ENCODE measurements around the gene NOM1. TPM values are rescaled to one million over a fixed set of nuclear protein-coding genes. Genes with fewer than 3 reads are reported as not detected.

The NOM1 gene
- polyA plus RNA-seq, 2 of the 4 experiments (the other 2 are of a cell fraction): 15.5 to 17.7 TPM

DNA sequence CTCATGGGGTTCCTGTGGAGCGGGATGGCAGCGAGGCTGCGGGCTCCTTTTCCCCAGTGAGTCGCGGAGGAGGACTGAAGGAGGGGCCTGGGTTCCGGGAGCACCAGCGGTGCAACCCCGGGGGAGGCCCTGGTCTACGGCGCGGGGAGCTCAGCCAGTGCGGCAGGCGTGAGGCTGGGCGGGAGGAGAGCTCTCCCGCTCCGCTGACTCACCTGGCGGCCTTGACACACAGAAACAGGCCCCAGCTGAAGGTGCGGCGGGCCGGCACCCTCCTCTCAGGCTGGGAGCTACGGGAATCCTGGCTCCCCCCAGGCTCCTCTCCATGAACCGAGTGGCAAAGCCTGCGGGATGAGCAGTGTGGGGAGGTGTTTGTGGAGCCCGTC is 6.8 kb upstream of the NOM1 start (continued):
- TF ChIP-seq, protein P1, sequence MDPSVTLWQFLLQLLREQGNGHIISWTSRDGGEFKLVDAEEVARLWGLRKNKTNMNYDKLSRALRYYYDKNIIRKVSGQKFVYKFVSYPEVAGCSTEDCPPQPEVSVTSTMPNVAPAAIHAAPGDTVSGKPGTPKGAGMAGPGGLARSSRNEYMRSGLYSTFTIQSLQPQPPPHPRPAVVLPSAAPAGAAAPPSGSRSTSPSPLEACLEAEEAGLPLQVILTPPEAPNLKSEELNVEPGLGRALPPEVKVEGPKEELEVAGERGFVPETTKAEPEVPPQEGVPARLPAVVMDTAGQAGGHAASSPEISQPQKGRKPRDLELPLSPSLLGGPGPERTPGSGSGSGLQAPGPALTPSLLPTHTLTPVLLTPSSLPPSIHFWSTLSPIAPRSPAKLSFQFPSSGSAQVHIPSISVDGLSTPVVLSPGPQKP (IDR thresholded peaks at IDR 0.05; ENCODE audit: low read depth, low read length): no peak
- TF ChIP-seq PHF8 (IDR thresholded peaks at IDR 0.05; ENCODE audit: borderline replicate concordance, low read depth) (no peak), MAFK (IDR thresholded peaks at IDR 0.05; ENCODE audit: partially characterized antibody) (no peak), EHF (CRISPR knock-in tag; IDR thresholded peaks at IDR 0.05) (no peak)
- TF ChIP-seq, protein P2, sequence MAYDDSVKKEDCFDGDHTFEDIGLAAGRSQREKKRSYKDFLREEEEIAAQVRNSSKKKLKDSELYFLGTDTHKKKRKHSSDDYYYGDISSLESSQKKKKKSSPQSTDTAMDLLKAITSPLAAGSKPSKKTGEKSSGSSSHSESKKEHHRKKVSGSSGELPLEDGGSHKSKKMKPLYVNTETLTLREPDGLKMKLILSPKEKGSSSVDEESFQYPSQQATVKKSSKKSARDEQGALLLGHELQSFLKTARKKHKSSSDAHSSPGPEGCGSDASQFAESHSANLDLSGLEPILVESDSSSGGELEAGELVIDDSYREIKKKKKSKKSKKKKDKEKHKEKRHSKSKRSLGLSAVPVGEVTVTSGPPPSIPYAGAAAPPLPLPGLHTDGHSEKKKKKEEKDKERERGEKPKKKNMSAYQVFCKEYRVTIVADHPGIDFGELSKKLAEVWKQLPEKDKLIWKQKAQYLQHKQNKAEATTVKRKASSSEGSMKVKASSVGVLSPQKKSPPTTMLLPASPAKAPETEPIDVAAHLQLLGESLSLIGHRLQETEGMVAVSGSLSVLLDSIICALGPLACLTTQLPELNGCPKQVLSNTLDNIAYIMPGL (CRISPR knock-in tag; IDR thresholded peaks at IDR 0.05; ENCODE audit: borderline replicate concordance): no peak

DNA sequence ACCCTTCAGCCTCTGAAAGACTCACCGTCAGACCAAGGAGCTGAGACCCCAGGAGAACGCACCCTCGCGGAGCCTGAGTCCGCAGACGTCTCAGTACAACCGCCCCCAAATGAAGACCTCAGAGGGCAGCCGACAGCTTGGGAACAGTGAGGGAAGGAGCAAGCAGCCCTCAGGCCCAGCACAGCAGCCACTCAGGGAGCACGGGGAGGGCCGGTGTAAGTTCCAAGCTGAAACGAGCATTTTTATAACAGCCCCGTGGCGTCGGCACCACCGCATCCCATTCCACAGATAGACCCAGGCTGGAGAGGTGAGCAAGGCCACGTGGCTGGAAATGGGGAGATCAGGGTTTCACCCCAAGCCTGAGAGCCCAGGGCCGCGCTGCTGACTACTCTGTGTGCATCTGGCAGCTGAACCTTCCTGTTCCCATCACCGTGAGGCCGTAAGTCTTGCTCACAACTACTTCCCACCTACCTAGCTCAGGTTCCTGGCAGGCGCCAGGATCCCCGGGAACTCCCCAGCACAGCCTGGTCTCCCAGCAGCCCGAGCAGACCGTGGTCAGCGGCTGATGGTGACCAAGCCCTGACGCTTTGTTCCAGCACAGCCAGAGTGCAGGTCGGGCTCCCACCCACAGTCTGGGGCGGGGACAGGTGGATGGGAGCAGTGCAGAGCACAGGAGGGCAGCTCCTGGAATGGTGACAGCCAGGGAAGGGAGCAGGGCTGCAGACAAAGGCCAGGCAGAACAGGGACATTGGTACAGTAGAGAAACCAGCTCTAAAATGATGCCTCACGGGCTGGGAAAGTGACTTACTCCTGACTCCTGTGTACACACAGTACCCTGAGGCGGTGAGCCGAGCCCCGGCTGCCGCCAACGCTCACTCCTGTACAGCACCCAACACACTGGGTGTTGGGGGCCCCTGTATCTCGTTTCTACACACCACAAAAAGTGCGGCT is 6.1 kb upstream of the NOM1 start:
- no peak for DNase-seq (ENCODE audit: low read depth in 1 of 2, low spot score in 1 of 2)
- ChIA-PET CTCF (interaction anchor here (0.6 to 1.6 kb wide), 4 partner anchors 9 to 453 kb away, joined by 3 to 7 read pairs (median 4); no protein-coding TSS in a partner anchor), POLR2A (no interaction called here)
- Histone ChIP-seq H3K4me2 (no peak overlapping the region), H3K4me1 (no peaks in the 10 kb centered on the region), H3K4me3 (no peak overlapping the region), H3K9me3 (peaks cover 9% of the 10 kb centered on the region; the same call in 1 of the 3 replicates), H3K27ac (no peak overlapping the region)
- no peak for TF ChIP-seq PHF8 (IDR thresholded peaks at IDR 0.05; ENCODE audit: borderline replicate concordance, low read depth)
- no peak for TF ChIP-seq TP53 (CRISPR knock-in tag; IDR thresholded peaks at IDR 0.05)
- TF ChIP-seq GATA3 (IDR thresholded peaks at IDR 0.05; ENCODE audit: borderline replicate concordance): no peak
- no peak for TF ChIP-seq SMC3 (IDR thresholded peaks at IDR 0.05)
- TF ChIP-seq EHMT2 (IDR thresholded peaks at IDR 0.05; ENCODE audit: low read depth): no peak
- no peak for TF ChIP-seq KDM5A (IDR thresholded peaks at IDR 0.05)
- TF ChIP-seq, protein P3, sequence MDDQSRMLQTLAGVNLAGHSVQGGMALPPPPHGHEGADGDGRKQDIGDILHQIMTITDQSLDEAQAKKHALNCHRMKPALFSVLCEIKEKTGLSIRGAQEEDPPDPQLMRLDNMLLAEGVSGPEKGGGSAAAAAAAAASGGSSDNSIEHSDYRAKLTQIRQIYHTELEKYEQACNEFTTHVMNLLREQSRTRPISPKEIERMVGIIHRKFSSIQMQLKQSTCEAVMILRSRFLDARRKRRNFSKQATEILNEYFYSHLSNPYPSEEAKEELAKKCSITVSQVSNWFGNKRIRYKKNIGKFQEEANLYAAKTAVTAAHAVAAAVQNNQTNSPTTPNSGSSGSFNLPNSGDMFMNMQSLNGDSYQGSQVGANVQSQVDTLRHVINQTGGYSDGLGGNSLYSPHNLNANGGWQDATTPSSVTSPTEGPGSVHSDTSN (IDR thresholded peaks at IDR 0.05): no peak
- no peak for TF ChIP-seq POLR2AphosphoS2 (conservative IDR thresholded peaks at IDR 0.05; ENCODE audit: low read length)
- TF ChIP-seq TFCP2L1 (CRISPR knock-in tag; IDR thresholded peaks at IDR 0.05): no peak
- TF ChIP-seq RCOR1 (IDR thresholded peaks at IDR 0.05; ENCODE audit: low read depth, low read length): no peak
- no peak for TF ChIP-seq CBX2 (IDR thresholded peaks at IDR 0.05; ENCODE audit: borderline replicate concordance, low read depth)
- TF ChIP-seq, protein P4, sequence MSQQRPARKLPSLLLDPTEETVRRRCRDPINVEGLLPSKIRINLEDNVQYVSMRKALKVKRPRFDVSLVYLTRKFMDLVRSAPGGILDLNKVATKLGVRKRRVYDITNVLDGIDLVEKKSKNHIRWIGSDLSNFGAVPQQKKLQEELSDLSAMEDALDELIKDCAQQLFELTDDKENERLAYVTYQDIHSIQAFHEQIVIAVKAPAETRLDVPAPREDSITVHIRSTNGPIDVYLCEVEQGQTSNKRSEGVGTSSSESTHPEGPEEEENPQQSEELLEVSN (IDR thresholded peaks at IDR 0.05; ENCODE audit: borderline replicate concordance, low read depth): no peak
- TF ChIP-seq, protein P5, sequence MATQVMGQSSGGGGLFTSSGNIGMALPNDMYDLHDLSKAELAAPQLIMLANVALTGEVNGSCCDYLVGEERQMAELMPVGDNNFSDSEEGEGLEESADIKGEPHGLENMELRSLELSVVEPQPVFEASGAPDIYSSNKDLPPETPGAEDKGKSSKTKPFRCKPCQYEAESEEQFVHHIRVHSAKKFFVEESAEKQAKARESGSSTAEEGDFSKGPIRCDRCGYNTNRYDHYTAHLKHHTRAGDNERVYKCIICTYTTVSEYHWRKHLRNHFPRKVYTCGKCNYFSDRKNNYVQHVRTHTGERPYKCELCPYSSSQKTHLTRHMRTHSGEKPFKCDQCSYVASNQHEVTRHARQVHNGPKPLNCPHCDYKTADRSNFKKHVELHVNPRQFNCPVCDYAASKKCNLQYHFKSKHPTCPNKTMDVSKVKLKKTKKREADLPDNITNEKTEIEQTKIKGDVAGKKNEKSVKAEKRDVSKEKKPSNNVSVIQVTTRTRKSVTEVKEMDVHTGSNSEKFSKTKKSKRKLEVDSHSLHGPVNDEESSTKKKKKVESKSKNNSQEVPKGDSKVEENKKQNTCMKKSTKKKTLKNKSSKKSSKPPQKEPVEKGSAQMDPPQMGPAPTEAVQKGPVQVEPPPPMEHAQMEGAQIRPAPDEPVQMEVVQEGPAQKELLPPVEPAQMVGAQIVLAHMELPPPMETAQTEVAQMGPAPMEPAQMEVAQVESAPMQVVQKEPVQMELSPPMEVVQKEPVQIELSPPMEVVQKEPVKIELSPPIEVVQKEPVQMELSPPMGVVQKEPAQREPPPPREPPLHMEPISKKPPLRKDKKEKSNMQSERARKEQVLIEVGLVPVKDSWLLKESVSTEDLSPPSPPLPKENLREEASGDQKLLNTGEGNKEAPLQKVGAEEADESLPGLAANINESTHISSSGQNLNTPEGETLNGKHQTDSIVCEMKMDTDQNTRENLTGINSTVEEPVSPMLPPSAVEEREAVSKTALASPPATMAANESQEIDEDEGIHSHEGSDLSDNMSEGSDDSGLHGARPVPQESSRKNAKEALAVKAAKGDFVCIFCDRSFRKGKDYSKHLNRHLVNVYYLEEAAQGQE (IDR thresholded peaks at IDR 0.05): no peak
- no peak for TF ChIP-seq RNF2 (IDR thresholded peaks at IDR 0.05; ENCODE audit: borderline replicate concordance, low read depth)
- no peak for TF ChIP-seq HDAC2 (IDR thresholded peaks at IDR 0.05)
- TF ChIP-seq MAFK (IDR thresholded peaks at IDR 0.05; ENCODE audit: partially characterized antibody): no peak
- TF ChIP-seq ZFP36 (IDR thresholded peaks at IDR 0.05; ENCODE audit: borderline replicate concordance, partially characterized antibody): no peak
- TF ChIP-seq KDM1A (IDR thresholded peaks at IDR 0.05; ENCODE audit: low read depth): no peak
- peak; percentile 58 to 75 for ATAC-seq
- no peak for FAIRE-seq
- WGBS (ENCODE audit: missing lambda C conversion rate): 73% methylated on average over 22 of the region's 36 CpGs

Measured in A549 (cell line).